ENCODE data around the gene FGFR2.

DNA sequence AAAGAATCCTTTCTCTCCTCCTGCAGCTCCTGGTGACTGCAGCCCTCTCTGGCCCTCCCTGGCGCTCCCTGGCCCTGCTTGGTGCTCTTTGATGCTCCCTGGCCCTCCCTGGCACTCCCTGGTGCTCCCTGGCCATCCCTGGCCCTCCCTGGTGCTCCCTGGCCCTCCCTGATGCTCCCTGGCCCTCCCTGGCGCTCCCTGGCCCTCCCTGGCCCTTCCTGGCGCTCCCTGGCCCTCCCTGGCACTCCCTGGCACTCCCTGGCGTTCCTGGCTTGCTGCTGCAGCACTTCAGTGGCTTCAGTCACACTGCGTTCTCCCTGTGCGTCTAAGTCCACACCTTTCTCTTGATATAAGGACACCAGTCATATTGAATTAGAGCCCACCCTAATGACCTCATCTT lies 15.2 kb upstream of the FGFR2 start:
- TF ChIP-seq, protein P1, sequence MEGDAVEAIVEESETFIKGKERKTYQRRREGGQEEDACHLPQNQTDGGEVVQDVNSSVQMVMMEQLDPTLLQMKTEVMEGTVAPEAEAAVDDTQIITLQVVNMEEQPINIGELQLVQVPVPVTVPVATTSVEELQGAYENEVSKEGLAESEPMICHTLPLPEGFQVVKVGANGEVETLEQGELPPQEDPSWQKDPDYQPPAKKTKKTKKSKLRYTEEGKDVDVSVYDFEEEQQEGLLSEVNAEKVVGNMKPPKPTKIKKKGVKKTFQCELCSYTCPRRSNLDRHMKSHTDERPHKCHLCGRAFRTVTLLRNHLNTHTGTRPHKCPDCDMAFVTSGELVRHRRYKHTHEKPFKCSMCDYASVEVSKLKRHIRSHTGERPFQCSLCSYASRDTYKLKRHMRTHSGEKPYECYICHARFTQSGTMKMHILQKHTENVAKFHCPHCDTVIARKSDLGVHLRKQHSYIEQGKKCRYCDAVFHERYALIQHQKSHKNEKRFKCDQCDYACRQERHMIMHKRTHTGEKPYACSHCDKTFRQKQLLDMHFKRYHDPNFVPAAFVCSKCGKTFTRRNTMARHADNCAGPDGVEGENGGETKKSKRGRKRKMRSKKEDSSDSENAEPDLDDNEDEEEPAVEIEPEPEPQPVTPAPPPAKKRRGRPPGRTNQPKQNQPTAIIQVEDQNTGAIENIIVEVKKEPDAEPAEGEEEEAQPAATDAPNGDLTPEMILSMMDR (IDR thresholded peaks at IDR 0.05) = no peak
- TF ChIP-seq POLR2A (IDR thresholded peaks at IDR 0.05) = no peak
